SK-N-SH treated with all-trans-retinoic acid at 6 μM for 48 hours (cell line): ENCODE measurements around the gene PTPRH.

Experiments used
- ATAC-seq: fragments of 200-7000 bp; cut with Tn5 transposase; 3 replicates; pipeline ENCODE4 v1.9.1; 2020; ENCODE audit warnings: mild to moderate bottlenecking, moderate library complexity
- ARNTL ChIP-seq: fragments of 450-650 bp; formaldehyde crosslinking; IDR thresholded peaks from 2 replicates; pipeline ENCODE4 v1.5.0; 2020; ENCODE audit warnings: low read depth, mild to moderate bottlenecking, moderate library complexity, borderline replicate concordance
- BACH2 ChIP-seq: fragments of 250-450 bp; sonication (Bioruptor Pico); IDR thresholded peaks from 2 replicates; pipeline ENCODE4 v1.9.0; 2021; ENCODE audit warnings: mild to moderate bottlenecking, borderline replicate concordance
- CREB5 ChIP-seq: fragments of 250-450 bp; sonication (Bioruptor Pico); IDR thresholded peaks from 2 replicates; pipeline ENCODE4 v1.5.1; 2020; ENCODE audit warnings: low read depth, mild to moderate bottlenecking, moderate library complexity
- CSDC2 ChIP-seq: fragments of 250-450 bp; sonication (Bioruptor Pico); IDR thresholded peaks from 2 replicates; pipeline ENCODE4 v1.5.0; 2020; ENCODE audit warnings: mild to moderate bottlenecking, moderate library complexity
- CSRNP3 ChIP-seq: fragments of 250-450 bp; sonication (Bioruptor Pico); IDR thresholded peaks from 2 replicates; pipeline ENCODE4 v1.5.1; 2021; ENCODE audit warnings: mild to moderate bottlenecking, moderate library complexity
- ESRRG ChIP-seq: fragments of 250-450 bp; sonication (Bioruptor Pico); IDR thresholded peaks from 2 replicates; pipeline ENCODE4 v1.6.1; 2021; ENCODE audit warnings: mild to moderate bottlenecking
- GLIS3 ChIP-seq: fragments of 250-450 bp; sonication (Bioruptor Pico); IDR thresholded peaks from 2 replicates; pipeline ENCODE4 v1.5.0; 2020; ENCODE audit warnings: mild to moderate bottlenecking, moderate library complexity
- ISL1 ChIP-seq: fragments of 250-450 bp; sonication (Bioruptor Pico); IDR thresholded peaks from 2 replicates; pipeline ENCODE4 v2.1.2; 2022; ENCODE audit warnings: mild to moderate bottlenecking, moderate library complexity
- OSR1 ChIP-seq: fragments of 250-450 bp; sonication (Bioruptor Pico); IDR thresholded peaks from 2 replicates; pipeline ENCODE4 v1.8.0; 2022; ENCODE audit warnings: moderate library complexity, mild to moderate bottlenecking, inconsistent platforms
- PATZ1 ChIP-seq: fragments of 250-450 bp; sonication (Bioruptor Pico); IDR thresholded peaks from 2 replicates; pipeline ENCODE4 v1.8.0; 2020; ENCODE audit warnings: mild to moderate bottlenecking, moderate library complexity, borderline replicate concordance
- POU6F1 ChIP-seq: fragments of 250-450 bp; sonication (Bioruptor Pico); IDR thresholded peaks from 2 replicates; pipeline ENCODE4 v1.8.0; 2021; ENCODE audit warnings: low read depth, mild to moderate bottlenecking, moderate library complexity, borderline replicate concordance
- PPARA ChIP-seq: fragments of 250-450 bp; sonication (Bioruptor Pico); IDR thresholded peaks from 2 replicates; pipeline ENCODE4 v1.5.0; 2020; ENCODE audit warnings: mild to moderate bottlenecking, borderline replicate concordance
- RARB ChIP-seq: fragments of 250-450 bp; sonication (Bioruptor Pico); IDR thresholded peaks from 2 replicates; pipeline ENCODE4 v1.8.0; 2021; ENCODE audit warnings: mild to moderate bottlenecking, moderate library complexity
- SNAI2 ChIP-seq: fragments of 250-450 bp; sonication (Bioruptor Pico); IDR thresholded peaks from 2 replicates; pipeline ENCODE4 v1.5.0; 2020; ENCODE audit warnings: mild to moderate bottlenecking, moderate library complexity
- TCF4 ChIP-seq: fragments of 250-450 bp; sonication (Bioruptor Pico); IDR thresholded peaks from 2 replicates; pipeline ENCODE4 v1.8.0; 2021; ENCODE audit warnings: mild to moderate bottlenecking, moderate library complexity, borderline replicate concordance
- TOX ChIP-seq: fragments of 250-450 bp; sonication (Bioruptor Pico); IDR thresholded peaks from 2 replicates; pipeline ENCODE4 v1.8.0; 2021; ENCODE audit warnings: mild to moderate bottlenecking, moderate library complexity, borderline replicate concordance
- ZC3H10 ChIP-seq: fragments of 250-450 bp; sonication (Bioruptor Pico); IDR thresholded peaks from 2 replicates; pipeline ENCODE4 v1.5.1; 2021; ENCODE audit warnings: mild to moderate bottlenecking, moderate library complexity
- ZFP3 ChIP-seq: fragments of 250-450 bp; sonication (Bioruptor Pico); IDR thresholded peaks from 2 replicates; pipeline ENCODE4 v1.5.0; 2020; ENCODE audit warnings: mild to moderate bottlenecking, moderate library complexity
- ZFP30 ChIP-seq: fragments of 450-650 bp; formaldehyde crosslinking; IDR thresholded peaks from 2 replicates; pipeline ENCODE4 v1.5.0; 2022; ENCODE audit warnings: mild to moderate bottlenecking, moderate library complexity
- ZNF565 ChIP-seq: fragments of 450-650 bp; formaldehyde crosslinking; conservative IDR thresholded peaks from 2 replicates; pipeline ENCODE4 v1.5.0; 2020; ENCODE audit warnings: low read depth, mild to moderate bottlenecking, moderate library complexity
- ZNF70 ChIP-seq: fragments of 450-650 bp; formaldehyde crosslinking; IDR thresholded peaks from 2 replicates; pipeline ENCODE4 v1.5.0; 2020; ENCODE audit warnings: mild to moderate bottlenecking, moderate library complexity
- ZNF8 ChIP-seq: fragments of 450-650 bp; formaldehyde crosslinking; IDR thresholded peaks from 2 replicates; pipeline ENCODE4 v1.5.0; 2020; ENCODE audit warnings: mild to moderate bottlenecking, moderate library complexity

Gene PTPRH

GRCh38 chr19:55171440-55171839 is 37.9 kb downstream of the PTPRH start (continued):
- no peak for TF ChIP-seq POU6F1 (CRISPR knock-in tag)
- no peak for TF ChIP-seq TOX (CRISPR knock-in tag)
- no peak for TF ChIP-seq ZNF8 (CRISPR knock-in tag)
- TF ChIP-seq PPARA (CRISPR knock-in tag) = no peak
- TF ChIP-seq OSR1 (CRISPR knock-in tag) = no peak
- TF ChIP-seq, all 23 proteins: peak for 0

- TF ChIP-seq ZFP30 (CRISPR knock-in tag) (no peak), ZNF565 (CRISPR knock-in tag) (no peak), ZC3H10 (CRISPR knock-in tag) (no peak), ISL1 (CRISPR knock-in tag) (no peak), RARB (CRISPR knock-in tag) (no peak), CREB5 (CRISPR knock-in tag) (no peak), TOX (CRISPR knock-in tag) (no peak), ZNF8 (CRISPR knock-in tag) (no peak), ZNF70 (CRISPR knock-in tag) (no peak), POU6F1 (CRISPR knock-in tag) (no peak), ESRRG (CRISPR knock-in tag) (no peak), PATZ1 (no peak), ARNTL (CRISPR knock-in tag) (no peak), CSDC2 (CRISPR knock-in tag) (no peak), ZFP3 (CRISPR knock-in tag) (no peak)
- ATAC-seq = no peak
Observed at GRCh38 chr19:55169136-55169535, 40.2 kb downstream of the PTPRH start.

GRCh38 chr19:55166530-55167268 is 42.6 kb downstream of the PTPRH start, which contains the start of gene DNAAF3:
Gene DNAAF3 (minus strand): TSS chr19:55166613. CDS start chr19:55166413, 200 bp downstream.
- peak; percentile 98 for ATAC-seq
- TF ChIP-seq TCF4 (CRISPR knock-in tag) = no peak
- no peak for TF ChIP-seq ZC3H10 (CRISPR knock-in tag)
- no peak for TF ChIP-seq GLIS3 (CRISPR knock-in tag)
- TF ChIP-seq ISL1 (CRISPR knock-in tag) = no peak
- no peak for TF ChIP-seq TOX (CRISPR knock-in tag)
- TF ChIP-seq POU6F1 (CRISPR knock-in tag) = no peak
- no peak for TF ChIP-seq ZFP3 (CRISPR knock-in tag)
- TF ChIP-seq RARB (CRISPR knock-in tag) = no peak
- TF ChIP-seq ZFP30 (CRISPR knock-in tag) = no peak
- no peak for TF ChIP-seq CSRNP3 (CRISPR knock-in tag)
- no peak for TF ChIP-seq ZNF565 (CRISPR knock-in tag)
- TF ChIP-seq ZNF8 (CRISPR knock-in tag) = no peak
- no peak for TF ChIP-seq ZNF70 (CRISPR knock-in tag)
- TF ChIP-seq PATZ1 = no peak
- no peak for TF ChIP-seq SNAI2 (CRISPR knock-in tag)
- no peak for TF ChIP-seq OSR1 (CRISPR knock-in tag)
- no peak for TF ChIP-seq ESRRG (CRISPR knock-in tag)
- TF ChIP-seq PPARA (CRISPR knock-in tag) = no peak
- no peak for TF ChIP-seq CREB5 (CRISPR knock-in tag)
- TF ChIP-seq BACH2 (CRISPR knock-in tag) = no peak
